Measurements from ENCODE around the gene CLEC3A.

- TF ChIP-seq CTCF (IDR thresholded peaks at IDR 0.05 in 4 of 5, conservative IDR thresholded peaks at IDR 0.05 in 1 of 5) = no peak
- TF ChIP-seq POLR2A (IDR thresholded peaks at IDR 0.05) = no peak
Observed at GRCh38 chr16:77993111-77993985, 29.0 kb upstream of the CLEC3A start.
